ENCODE measurements around the gene SLC35A2.

Gene SLC35A2

DNA sequence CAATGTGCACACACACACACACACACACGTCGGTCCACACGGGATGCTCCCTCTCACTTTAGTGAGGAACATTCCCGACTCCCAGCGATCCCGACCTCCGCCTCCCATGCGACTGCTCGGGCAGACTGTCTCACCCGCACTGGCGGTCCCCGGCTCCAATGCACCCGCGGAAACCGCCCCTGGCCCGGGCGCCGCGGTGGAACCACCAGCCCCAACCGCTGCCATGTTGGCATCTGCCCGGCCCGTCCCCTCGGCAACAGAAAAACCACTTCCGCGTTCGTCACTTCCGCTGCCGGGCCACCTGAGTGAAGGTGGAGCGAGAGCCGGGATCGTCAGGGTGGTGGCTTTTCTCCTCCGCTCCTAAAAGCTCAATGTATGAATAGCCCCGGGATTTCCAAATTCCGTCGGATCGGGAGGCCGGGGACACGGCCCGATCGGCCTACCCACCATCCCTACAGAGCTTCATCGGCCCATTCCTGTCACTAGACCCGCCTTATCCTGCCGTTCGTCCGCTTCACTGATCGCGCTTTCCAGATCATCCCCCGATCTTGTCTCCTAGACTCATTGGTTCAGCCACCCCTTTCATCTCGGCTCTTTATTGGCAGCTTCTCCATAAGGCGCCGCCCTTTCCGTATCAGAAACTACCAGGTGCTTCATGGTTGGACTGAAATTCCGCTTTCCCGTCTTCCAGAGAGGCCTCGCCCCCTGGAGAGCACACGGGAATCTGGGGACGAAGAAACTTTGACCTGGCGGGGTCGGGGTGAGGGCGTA is at the start of gene SLC35A2:
TSS of gene SLC35A2 (minus strand) at position 235 of the 771 bp plus-strand sequence. CDS start at position 225, 10 bp downstream.
- peak; percentile 79 for DNase-seq (ENCODE audit: low read depth)

DNA sequence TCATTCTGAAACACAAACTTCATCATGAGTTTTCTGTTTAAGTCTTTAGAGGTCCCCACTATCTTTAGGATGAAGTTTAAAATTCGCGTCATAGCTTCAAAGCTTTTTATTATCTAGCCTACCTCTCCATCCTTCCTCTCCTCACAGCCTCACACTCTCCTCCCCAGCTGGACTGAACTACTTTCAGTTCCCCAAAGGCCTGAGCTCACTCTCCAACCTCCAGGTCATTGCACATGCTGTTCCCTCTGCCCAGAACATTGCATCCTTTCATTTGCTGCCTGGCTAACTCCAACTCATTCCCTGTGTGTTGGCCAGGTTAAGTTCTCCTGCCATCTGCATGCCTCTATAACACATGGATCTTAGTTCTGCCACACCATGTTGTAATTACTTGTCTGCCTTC is 48.8 kb upstream of the SLC35A2 start:
- no peak for DNase-seq (ENCODE audit: low read depth)

DNA sequence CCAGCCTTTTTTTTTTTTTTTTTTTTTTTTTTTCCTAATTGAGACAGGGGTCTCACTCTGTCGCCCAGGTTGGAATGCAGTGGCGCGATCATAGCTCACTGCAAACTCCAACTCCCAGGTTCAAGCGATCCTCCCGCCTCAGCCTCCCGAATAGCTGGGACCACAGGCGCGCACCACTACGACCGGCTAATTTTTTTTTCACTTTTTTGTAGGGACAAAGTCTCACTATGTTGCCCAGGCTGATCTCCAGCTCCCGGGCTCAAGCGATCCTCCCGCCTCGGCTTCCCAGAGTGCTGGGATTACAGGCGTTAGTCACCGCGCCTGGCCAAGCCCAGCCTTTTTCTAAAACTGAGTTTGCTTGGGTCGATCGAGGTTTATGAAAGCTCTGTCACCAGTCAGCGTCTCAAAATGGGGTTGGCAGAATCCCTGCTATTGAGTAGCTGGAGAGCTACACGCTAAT is 47.2 kb upstream of the SLC35A2 start:
- DNase-seq (ENCODE audit: low read depth), result no peak

DNA sequence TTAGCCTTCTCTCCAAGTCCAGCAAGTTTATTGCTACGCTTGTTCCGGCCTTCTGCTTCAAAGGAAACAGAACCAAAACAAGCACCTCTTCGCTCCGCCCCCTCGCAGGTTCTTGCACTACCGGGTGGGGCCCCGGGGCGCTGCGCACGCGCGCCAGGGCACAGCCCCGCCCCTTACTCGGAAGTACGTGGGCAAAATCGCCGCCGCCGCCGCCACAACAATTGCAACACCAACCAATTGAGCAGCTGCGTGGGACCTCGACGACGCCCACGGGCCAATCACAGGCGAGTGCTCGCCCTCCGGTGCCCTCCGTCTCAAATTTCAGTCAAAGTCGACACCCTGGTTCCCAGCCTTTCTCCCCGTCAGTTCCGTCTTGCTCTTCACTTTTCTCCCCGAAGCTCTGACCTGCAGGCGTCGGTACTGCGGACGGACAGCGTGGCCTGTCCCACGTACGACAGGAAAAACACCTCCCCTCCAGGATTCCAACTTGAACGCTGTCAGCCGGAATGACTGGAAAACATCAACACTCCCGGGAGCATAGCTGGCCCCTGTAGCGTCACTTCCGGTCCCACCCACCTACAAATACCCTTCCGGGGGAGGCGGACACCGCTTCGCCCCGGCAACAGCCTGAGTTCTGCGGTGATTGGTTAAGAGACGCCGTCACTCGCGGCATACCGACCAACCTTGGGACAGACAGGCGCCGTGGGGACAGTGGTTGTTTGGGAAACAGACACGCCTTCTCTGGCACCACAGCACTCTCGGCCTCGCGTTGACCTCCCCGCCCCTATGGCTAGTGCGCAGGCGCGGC is 46.6 kb upstream of the SLC35A2 start:
- peak; percentile 88 for DNase-seq (ENCODE audit: low read depth)

DNA sequence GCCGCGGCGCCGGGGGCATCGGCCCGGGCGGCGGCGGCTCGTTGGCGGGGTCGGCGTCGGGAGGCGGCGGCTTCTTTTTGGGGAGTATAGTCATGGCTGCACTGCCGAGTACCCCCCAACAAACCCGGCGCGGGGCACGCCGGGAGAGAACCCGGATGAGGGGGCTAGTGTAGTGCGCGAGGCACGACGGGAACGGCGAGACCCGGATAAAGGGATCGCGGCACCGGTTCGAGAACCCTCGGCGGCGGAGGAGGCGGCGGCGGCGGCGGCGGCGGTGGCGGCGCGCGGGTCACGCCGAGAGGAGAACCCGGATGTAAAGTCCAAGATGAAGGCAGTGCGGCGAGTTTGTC is 46.0 kb upstream of the SLC35A2 start, which contains the start of gene OTUD5:
TSS of gene OTUD5 (minus strand) at position 131 of the 350 bp plus-strand sequence. CDS start at position 94, 37 bp downstream.
- peak; percentile 61 for DNase-seq (ENCODE audit: low read depth)

DNA sequence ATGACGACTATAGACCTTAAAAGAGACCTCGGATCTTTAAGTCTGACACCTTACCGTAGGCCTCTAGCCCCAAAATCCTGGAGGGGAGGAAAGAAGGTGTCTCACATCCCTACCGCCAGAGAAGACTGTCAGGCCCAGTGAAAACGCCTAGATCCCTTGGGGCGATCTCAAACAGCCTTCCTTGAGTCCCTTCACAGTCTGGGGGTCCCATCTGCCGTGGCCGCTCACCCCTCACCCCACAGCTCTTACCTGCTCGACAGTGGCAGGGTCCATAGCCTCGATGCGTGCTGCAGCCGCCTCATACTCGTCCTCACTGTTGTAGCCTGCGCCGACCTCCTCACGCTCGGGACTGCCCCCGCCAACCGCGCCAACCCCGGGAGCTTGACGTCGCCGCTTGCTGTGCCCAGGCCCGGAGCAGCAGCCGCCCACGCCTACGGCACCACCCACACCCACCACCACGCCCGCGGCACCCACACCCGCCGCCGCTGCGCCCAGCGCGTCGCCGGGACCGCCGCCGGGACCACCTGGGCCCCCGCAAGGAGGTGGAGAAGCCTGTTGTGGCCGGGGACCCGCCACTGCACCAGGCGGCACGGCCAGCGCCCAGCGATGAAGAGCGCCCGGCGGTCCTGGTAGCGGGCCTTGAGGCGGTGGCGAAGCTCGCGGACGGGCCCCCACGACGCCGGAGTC is 45.4 kb upstream of the SLC35A2 start:
- peak; percentile 18 for DNase-seq (ENCODE audit: low read depth)

DNA sequence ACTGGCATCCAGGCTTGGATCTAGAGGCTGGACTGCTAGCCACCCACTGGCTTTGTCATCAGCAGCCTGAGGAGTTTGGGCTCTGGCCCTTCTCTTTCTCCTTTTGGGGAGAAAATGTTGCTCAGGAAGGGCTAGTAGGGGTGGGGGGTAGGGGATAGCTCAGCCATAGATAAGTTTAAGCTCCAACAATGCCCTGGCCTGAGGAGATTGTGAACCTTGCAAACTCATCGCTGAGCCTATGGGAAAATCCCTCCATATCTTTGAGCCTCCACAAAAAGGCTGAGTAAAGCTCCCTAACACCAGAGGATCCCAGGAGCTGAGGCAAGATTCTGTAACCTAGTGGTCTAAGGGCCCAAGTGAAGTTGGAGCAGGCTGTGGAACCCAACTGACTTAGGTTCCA is 37.1 kb upstream of the SLC35A2 start:
- no peak for DNase-seq (ENCODE audit: low read depth)

DNA sequence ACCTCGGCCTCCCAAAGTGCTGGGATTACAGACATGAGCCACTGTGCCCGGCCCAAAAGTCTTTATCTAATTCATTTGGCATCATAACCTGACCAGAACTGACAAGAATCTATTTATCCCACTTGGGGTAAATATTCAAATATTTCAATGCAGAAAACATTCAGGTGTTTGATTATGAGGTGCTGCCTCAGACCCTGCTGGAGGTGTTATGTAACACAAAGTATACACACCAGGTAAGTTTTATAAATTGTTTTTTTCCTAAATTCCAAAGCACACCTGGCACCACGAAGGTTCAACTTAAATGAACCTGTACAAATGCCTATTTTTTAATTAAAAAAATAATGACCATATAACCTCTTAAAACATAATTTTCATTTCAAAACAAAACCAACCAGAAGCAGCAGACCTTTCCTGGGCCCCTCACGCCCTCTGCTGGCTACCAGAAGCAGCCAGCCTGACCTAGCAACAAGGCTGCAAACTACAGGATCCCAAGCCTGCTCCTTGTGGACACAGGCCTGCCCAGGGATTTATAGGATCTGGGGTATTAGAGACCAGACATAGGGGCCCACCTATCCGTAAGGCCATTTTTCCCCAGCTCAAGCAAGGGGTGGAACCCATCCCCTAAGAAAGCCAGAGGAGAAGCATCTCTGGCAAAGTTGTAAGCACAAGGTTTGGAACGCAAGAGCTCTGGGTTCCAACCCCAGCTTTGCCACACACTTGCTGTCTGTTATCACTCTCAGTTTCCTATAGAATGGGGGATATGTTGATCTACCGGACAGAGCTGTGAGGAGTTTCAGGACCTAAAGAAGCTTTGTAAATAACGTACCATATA is 34.3 kb upstream of the SLC35A2 start:
- DNase-seq (ENCODE audit: low read depth), result peak; percentile 24

DNA sequence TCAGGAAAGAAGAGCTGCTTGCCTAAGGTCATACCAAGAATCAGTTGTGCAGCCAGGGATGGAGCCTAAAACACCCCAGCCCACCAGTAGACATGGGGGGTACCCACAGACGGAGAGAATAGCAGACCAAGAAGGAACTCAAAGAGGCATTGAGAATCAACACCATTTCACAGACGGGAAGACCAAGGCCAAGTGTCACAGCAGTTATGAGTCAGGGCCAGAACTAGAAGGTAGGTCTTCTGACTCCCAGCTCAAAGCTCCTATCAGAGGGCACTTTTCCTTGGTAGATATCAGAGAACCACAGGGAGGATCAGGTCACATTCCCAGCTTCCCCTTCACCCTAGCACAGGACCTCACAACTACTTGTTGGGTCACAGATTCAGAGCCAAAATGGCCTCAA is 31.4 kb upstream of the SLC35A2 start:
- DNase-seq (ENCODE audit: low read depth), result no peak

DNA sequence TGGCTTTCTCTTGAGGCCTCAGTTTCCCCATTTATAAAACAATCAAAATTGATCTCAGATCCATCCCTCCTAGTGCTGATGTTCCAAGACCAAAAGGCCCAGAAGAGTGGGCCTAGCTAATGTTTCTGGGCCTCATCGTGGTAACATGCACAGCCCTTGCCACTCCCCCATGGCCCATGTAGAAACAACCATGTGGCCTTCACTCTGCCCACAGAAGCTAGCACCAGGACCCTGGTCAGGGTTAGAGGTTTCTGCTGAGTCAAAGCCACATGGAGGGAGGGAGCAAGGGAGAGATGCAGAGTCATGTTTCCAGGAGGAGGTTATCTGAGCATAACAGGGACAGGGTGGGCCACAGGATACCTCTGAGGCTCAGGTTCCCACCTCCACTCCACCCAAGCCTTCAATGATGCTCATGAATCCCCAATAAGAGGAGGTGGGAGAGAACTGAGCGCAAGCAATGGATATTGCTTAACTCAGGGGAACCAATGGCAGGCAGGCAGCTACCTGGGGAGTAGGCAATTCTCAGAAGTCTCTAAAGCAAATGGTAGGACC is 29.0 kb upstream of the SLC35A2 start:
- DNase-seq (ENCODE audit: low read depth), result no peak

DNA sequence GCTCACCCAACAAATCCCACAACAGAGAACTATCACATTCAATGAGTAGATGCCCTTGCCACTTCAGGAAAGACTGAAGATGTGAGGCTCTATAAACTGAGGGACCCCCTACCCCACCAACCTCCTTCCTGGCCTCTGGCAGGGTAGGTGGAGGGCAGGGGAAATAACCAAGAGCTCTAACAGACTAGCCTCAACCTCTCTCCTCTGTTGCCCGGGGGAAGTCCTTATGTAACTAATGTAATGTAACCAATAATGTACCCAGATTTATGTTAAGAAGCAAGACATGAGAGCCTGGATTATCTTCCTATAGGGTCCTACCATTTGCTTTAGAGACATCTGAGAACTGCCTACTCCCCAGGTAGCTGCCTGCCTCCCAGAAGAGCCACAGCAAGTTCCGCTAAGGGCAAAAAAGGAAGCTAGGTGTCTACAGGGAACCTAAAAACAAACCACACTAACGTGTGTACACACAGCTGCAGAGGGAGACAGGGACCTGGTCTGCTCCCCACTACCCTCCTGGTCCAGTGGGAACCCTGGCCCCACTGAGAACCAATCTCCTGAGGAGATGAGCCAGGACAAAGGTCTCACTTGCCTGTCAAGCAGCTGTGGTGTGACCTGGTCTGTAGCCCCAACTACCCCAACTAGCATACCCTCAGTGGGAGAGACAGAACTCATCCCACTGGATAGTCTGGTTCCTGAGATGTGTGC is 28.2 kb upstream of the SLC35A2 start:
- no peak for DNase-seq (ENCODE audit: low read depth)

DNA sequence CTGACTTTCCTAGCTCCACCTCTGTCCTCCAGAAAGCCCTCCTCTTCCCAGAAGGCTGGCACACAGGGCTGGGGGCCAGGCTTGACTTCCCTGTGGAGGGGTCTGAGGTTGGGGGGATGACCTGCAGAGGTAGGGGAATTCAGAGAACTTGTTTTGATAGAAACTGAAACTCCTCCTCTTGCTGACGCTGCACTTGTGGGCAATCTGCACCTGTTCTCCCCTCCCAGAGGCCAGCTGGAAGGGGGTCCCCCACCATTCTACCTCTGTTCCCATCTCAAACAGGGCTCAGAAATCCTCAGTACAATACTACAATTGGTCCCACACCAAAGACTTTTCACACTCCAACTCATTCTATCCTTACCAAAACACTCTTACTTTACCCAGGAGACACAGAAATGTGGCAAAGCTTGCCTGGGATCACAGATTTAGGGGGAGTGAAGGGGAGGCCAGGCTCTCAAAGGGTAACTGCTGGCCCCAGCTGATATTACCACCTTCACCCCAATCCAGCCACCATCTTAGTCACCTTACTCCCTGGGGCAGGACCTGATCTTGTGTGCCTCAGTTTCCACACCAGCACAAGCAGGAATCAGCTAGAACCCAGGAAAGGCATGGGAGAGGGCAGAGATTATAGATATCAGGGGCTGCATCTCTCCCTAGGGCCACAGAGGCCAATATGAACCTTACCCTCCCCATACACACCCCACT is 27.4 kb upstream of the SLC35A2 start:
- peak; percentile 46 for DNase-seq (ENCODE audit: low read depth)

DNA sequence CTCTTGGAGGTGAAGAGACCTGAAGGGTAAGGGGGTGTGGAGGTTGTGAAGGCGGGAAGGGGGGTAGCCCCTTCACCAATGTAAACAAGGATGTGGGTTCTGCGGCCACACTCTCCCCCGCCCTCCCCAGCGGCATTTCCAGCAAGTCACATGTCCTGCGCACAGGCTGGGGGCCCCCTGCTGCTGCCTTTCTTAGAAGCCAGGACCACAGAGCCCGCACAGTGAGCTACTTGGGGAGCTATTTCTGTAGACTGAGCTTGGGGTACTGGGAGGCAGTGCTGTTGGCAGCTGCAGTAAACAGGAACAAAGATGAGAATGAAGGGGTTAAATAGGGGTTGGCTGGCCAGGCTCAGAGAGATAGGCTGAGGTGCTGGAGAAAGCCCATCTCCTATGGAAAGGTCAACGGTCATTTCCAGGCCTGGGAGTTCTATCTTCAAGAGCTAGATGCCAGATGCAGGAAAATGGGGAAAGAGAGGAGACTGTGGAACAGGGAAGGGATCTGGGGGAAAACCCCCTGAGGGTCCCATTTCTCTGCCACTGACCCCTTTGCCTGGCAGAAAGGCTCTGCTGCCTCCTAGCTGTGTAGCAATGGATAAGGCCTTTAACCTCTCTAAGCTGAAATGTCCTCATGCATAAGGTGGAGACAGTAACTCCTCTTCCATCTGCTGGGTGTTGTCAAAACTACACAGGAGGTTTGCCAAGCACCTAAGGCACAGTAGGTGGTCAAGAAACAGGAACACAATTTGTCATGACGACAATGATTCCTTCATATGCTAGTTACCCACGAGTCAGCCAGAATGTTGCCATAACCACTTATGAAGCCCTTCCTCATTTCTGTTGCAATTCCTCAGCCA is 25.8 kb upstream of the SLC35A2 start:
- DNase-seq (ENCODE audit: low read depth), result peak; percentile 85

DNA sequence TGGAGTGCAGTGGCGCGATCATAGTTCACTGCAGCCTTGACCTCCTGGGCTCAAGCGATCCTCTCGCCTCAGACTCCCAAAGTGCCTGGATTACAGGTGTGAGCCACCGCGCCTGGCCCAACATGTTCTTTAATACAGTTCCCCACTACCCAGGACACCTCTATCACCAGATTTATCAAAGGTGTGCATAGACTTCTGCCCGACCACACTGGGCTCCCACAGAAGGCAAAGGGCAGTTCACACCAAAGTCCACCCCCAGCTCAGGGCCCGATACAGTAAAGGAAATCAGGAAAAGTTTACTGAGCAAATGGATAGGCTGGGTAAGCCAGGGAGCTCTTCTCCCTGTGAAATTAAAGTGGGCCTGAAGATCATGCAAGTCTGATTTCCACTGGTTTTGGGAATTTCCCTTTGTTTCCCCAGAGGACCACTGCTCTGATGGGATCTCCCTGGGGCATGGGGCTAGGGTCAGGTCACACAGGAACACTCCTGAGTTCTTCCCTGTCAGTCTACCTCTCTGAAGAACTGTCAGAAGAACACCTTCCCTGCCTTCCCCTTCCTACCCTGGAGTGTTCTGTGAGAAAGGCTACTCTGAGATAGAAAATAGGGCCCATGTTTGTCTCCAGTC is 25.1 kb upstream of the SLC35A2 start:
- DNase-seq (ENCODE audit: low read depth), result no peak

DNA sequence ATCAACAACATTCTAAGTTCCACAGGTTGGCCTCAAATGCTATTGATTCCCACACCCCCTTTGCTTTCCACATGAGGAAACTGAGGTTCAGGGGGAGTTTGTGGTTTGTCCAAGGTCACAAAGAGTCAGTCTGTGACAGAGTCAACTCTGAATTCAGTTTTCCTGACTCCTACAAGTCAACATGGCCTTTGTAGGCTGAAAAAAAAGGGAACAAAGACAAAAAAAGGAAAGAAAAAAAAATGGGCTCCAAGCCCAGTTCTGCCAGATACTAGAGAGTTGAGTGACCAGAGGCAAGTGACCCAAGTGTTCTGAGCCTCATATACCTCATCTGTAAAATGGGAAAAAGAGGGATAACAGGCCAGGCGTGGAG is 23.8 kb upstream of the SLC35A2 start:
- no peak for DNase-seq (ENCODE audit: low read depth)

DNA sequence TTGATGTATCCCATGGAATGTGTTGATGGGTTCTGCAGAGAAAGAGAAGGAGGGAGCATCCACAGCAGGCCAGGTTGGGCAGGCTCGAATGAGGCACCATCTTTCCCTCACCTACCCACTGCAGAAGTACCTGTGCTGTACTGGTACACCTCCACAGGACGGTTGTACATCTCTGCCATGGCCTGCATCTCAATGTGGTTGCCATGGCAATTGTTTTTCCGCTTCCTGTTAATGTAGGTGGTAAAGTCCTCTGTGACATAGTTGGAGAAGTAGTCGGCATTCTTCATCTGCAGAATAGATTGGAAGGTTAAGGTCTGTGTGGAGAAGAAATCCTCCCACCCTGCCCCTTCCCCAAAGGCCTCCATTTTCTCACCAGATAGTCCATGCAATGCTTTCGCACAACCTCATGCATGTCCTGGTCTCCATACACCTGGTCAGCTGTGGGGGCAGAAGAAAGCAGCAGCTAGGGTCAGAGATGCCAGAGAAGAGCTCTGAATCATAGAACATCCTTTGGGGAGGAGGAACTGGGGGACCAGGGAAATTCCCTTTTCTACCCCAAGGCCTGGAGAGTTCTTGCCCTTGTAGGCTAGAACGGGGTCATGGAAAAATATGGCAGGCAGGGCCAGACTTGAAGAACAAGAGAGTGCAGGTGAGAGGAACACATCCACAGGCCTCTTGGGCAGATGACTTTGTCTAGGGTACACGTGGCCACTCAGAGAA is 23.3 kb upstream of the SLC35A2 start:
- no peak for DNase-seq (ENCODE audit: low read depth)

DNA sequence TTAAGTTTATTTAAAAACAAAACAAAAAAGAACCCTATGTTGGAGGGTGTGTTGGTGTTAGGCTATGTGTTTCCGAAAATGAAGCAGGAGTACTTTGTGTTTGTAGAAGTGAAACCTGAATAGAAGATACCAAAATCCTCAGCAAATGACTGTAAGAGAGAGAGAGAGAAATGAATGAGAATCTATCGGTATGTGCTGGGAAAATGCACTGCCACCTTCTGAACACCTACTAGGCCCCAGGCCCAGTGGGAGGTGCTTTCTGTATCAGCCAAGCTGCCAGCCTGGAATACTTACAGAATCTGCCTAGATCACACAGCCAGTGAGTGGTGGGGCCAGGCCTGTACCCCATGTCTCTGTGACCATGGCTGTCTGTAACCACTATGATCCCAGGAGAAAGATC is 22.3 kb upstream of the SLC35A2 start:
- DNase-seq (ENCODE audit: low read depth), result no peak

DNA sequence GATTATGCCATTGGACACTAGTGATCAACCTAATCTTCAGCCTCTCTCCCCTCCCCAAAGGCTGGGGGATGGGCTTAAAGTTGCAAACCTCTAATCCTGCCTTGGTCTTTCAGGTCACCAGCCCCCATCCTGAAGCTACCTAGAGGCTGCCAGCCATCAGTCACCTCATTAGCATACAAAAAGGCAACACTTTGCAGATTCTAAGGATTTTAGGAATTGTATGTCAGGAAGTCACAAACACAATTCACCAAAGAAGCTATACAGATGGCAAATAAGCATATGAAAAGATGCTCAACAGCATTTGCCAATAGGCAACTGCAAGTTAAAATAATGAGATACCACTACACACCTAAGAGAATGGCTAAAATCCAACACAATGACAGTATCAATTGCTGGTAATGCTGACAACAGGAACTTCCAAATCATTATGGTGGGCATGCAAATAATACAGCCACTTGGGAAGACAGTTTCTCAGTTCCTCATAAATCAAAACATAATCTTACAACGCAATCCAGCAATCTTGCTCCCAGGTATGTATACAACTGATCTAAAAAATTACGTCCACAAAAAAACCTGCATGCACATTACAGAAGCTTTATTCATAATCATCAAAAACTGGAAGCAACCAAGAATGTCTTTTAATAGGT is 16.4 kb upstream of the SLC35A2 start:
- DNase-seq (ENCODE audit: low read depth), result no peak
